GM23248 (cell line): ENCODE measurements around the gene DYNC2H1. TPM values are rescaled to one million over a fixed set of nuclear protein-coding genes. Genes with fewer than 3 reads are reported as not detected.

Experiments used
- DNase-seq: peaks from one replicate; pipeline ENCODE4 v3.0.0-alpha.2; 2015
- H2AFZ ChIP-seq: fragments of 200-600 bp; sonication (generic); 2 replicates; pipeline ENCODE4 v1.6.1; 2016; ENCODE audit warnings: antibody characterized with exemption
- H3F3A ChIP-seq: fragments of 200-600 bp; sonication (generic); 2 replicates; pipeline ENCODE4 v1.6.1; 2016; ENCODE audit warnings: mild to moderate bottlenecking, antibody characterized with exemption, mixed run types; ENCODE audit not compliant: insufficient read depth
- H3K27ac ChIP-seq: fragments of 200-600 bp; sonication (generic); 2 replicates; pipeline ENCODE4 v1.5.1; 2016; ENCODE audit warnings: mild to moderate bottlenecking
- H3K27me3 ChIP-seq: fragments of 200-600 bp; sonication (generic); replicated peaks from 2 replicates; pipeline ENCODE4 v1.6.1; 2016; ENCODE audit warnings: mild to moderate bottlenecking; ENCODE audit not compliant: insufficient read depth
- H3K36me3 ChIP-seq: fragments of 200-600 bp; sonication (generic); 2 replicates; pipeline ENCODE4 v1.6.1; 2016; ENCODE audit warnings: low read depth, mild to moderate bottlenecking
- H3K4me1 ChIP-seq: fragments of 200-600 bp; sonication (generic); 2 replicates; pipeline ENCODE4 v1.6.1; 2016; ENCODE audit warnings: mild to moderate bottlenecking; ENCODE audit not compliant: insufficient read depth
- H3K4me2 ChIP-seq: fragments of 200-600 bp; sonication (generic); one replicate; pipeline ENCODE4 v1.6.1; 2016; ENCODE audit warnings: mild to moderate bottlenecking; ENCODE audit not compliant: unreplicated experiment
- H3K4me3 ChIP-seq: fragments of 200-600 bp; sonication (generic); 2 replicates; pipeline ENCODE4 v1.5.1; 2016; ENCODE audit warnings: mild to moderate bottlenecking
- H3K79me2 ChIP-seq: fragments of 200-600 bp; sonication (generic); 2 replicates; pipeline ENCODE4 v1.6.1; 2016; ENCODE audit warnings: mild to moderate bottlenecking; ENCODE audit not compliant: insufficient read depth
- H3K9ac ChIP-seq: fragments of 200-600 bp; sonication (generic); 2 replicates; pipeline ENCODE4 v1.6.1; 2016; ENCODE audit warnings: mild to moderate bottlenecking
- H3K9me2 ChIP-seq: fragments of 200-600 bp; sonication (generic); 2 replicates; pipeline ENCODE4 v1.6.1; 2016; ENCODE audit warnings: mixed run types, mild to moderate bottlenecking, moderate library complexity; ENCODE audit not compliant: insufficient read depth
- H3K9me3 ChIP-seq: fragments of 200-600 bp; sonication (generic); one replicate; pipeline ENCODE4 v1.6.1; 2017; ENCODE audit warnings: low read depth
- H4K20me1 ChIP-seq: fragments of 200-600 bp; sonication (generic); 2 replicates; pipeline ENCODE4 v1.6.0; 2016; ENCODE audit not compliant: insufficient read depth
- EZH2 ChIP-seq: fragments of 200-600 bp; sonication (generic); IDR thresholded peaks from 2 replicates; pipeline ENCODE4 v1.6.1; 2018; ENCODE audit warnings: antibody characterized with exemption, mild to moderate bottlenecking; ENCODE audit not compliant: insufficient read depth, poor library complexity, severe bottlenecking
- EZH2phosphoT487 ChIP-seq: fragments of 200-600 bp; sonication (generic); IDR thresholded peaks from 2 replicates; pipeline ENCODE4 v1.6.1; 2018; ENCODE audit warnings: antibody characterized with exemption, moderate library complexity, mild to moderate bottlenecking, low read depth; ENCODE audit not compliant: insufficient read depth
- WGBS, 2 experiments: methylation state at CpG; one replicate each; pipeline ENCODE4 v1.1.6; 2015 to 2017; ENCODE audit warnings: low lambda C conversion rate in 2 of 2, low coverage in 1 of 2; ENCODE audit errors: missing lambda C conversion rate in 2 of 2; 5-methylcytosine and 5-hydroxymethylcytosine counted together
- in situ Hi-C: fragments of 300-500 bp; cut with MboI; formaldehyde crosslinking; loops from 2 replicates; pipeline ENCODE4 v1.15.0; 2020
- polyA plus RNA-seq: library from polyadenylated mRNA; unstranded; fragments of >200 nt; fragmentation: Nextera tagmentation; extraction: Ambion mirVana; gene quantifications from 2 replicates; pipeline ENCODE4 v1.2.1, GENCODE V29; 2016
- total RNA-seq: library from RNA; depleted of rRNA; stranded (reverse); fragments of >200 nt; shearing (Covaris generic); gene quantifications from 2 replicates; pipeline ENCODE4 v1.2.3, GENCODE V29; 2014

Gene DYNC2H1
- total and polyA plus RNA-seq, 2 experiments from 2014 or later: 9.3 to 27.0 TPM

DNA sequence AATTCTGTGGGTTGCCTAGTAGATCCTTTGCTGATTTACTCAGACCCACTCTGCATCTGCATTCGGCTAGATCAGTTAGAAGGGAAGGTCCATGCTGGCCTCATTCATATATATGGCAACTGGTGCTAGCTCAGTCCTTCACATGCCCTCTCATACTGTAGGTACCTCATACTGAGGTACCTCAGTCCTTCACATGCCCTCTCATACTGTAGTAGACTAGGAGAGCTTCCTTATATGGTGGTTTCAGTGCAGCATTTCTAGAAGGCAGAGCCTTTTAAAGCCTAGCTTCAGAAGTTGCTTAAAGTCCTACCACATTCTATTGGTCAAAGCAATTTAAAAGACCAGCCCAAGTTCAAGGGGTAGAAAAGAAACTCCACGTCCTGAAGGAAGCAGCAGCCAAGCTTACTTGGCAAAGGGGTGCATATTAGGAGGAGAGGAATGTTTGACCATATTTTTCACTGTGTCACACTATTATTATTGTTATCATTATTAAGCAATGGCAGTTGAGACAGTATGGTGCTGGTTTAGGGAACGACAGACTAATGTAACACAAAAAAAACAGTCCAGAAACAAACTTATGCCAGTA, 356.4 kb downstream of the DYNC2H1 start:
- TF ChIP-seq EZH2phosphoT487: no peak
- Histone ChIP-seq H3K27ac (no peak overlapping the region), H2AFZ (no peak overlapping the region), H3F3A (no peaks in the 10 kb centered on the region), H3K4me1 (no peaks in the 10 kb centered on the region), H3K4me2 (no peak overlapping the region), H3K36me3 (no peaks in the 10 kb centered on the region), H3K9me2 (no peaks in the 10 kb centered on the region), H3K9ac (no peak overlapping the region), H3K4me3 (no peak overlapping the region), H4K20me1 (no peaks in the 10 kb centered on the region), H3K27me3 (no peaks in the 10 kb centered on the region), H3K9me3 (no peaks in the 10 kb centered on the region), H3K79me2 (no peaks in the 10 kb centered on the region)
- WGBS, 2 experiments: 47 to 48% methylated on average over 3 of the region's 3 CpGs
- in situ Hi-C loops: no loop called here
- DNase-seq: peak; percentile 1

DNA sequence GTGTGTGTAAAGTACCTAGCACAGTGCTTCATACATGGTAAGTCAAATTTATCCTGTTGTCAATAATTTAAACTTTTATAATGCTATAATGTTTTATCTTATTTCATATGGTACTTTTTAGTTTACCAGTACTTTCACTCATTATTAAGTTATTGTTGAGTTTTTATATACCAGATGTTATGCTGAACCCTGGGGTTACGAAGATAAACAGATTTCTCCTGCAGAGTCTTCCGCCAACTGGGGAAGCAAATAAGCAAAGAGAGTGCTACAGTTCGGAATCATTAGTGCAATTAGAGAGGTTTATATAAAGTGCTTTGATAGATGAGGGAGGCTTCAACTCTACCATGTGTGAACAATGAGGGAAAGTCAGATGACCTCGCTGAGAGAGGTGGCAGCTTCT, 362.3 kb downstream of the DYNC2H1 start:
- in situ Hi-C loops: no loop called here
- no peaks in the 10 kb centered on the region for H3K9me3 ChIP-seq
- no peak overlapping the region for H3K4me2 ChIP-seq
- H3K4me3 ChIP-seq: no peak overlapping the region
- 98 to 99% methylated on average over 4 of the region's 4 CpGs for WGBS, 2 experiments
- H3K79me2 ChIP-seq: no peaks in the 10 kb centered on the region
- H3F3A ChIP-seq: no peaks in the 10 kb centered on the region
- H3K4me1 ChIP-seq: no peaks in the 10 kb centered on the region
- no peaks in the 10 kb centered on the region for H3K36me3 ChIP-seq
- H3K9ac ChIP-seq: no peak overlapping the region
- TF ChIP-seq EZH2phosphoT487 (no peak), EZH2 (no peak)
- no peaks in the 10 kb centered on the region for H4K20me1 ChIP-seq
- no peaks in the 10 kb centered on the region for H3K9me2 ChIP-seq
- H2AFZ ChIP-seq: no peak overlapping the region
- H3K27ac ChIP-seq: no peak overlapping the region
- no peak for DNase-seq
- no peaks in the 10 kb centered on the region for H3K27me3 ChIP-seq

- Histone ChIP-seq H4K20me1 (no peaks in the 10 kb centered on the region), H3K79me2 (no peaks in the 10 kb centered on the region), H3K4me3 (no peak overlapping the region), H3K9ac (no peak overlapping the region), H3K4me1 (no peaks in the 10 kb centered on the region), H3K4me2 (no peak overlapping the region), H3F3A (no peaks in the 10 kb centered on the region), H3K27me3 (no peaks in the 10 kb centered on the region), H3K36me3 (no peaks in the 10 kb centered on the region), H3K9me3 (no peaks in the 10 kb centered on the region), H3K27ac (no peak overlapping the region), H2AFZ (no peak overlapping the region), H3K9me2 (no peaks in the 10 kb centered on the region)
- WGBS, 2 experiments: 71 to 75% methylated on average over 2 of the region's 2 CpGs
- in situ Hi-C loops: no loop called here
- no peak for DNase-seq
- TF ChIP-seq EZH2phosphoT487 (no peak), EZH2 (no peak)
These were observed 367.6 kb downstream of the DYNC2H1 start for GRCh38 chr11:103476874-103477273.

GRCh38 chr11:103480421-103480820, 371.2 kb downstream of the DYNC2H1 start:
- Histone ChIP-seq H3K79me2 (no peaks in the 10 kb centered on the region), H4K20me1 (no peaks in the 10 kb centered on the region), H3K9me3 (no peaks in the 10 kb centered on the region), H3K9me2 (no peaks in the 10 kb centered on the region), H3K4me2 (no peak overlapping the region), H3K27ac (no peak overlapping the region), H3K27me3 (no peaks in the 10 kb centered on the region), H3K4me1 (no peaks in the 10 kb centered on the region), H2AFZ (no peak overlapping the region), H3K9ac (no peak overlapping the region), H3K4me3 (no peak overlapping the region), H3K36me3 (no peaks in the 10 kb centered on the region), H3F3A (no peaks in the 10 kb centered on the region)
- in situ Hi-C loops: no loop called here
- 86 to 88% methylated on average over 4 of the region's 4 CpGs for WGBS, 2 experiments
- DNase-seq: no peak
- TF ChIP-seq EZH2phosphoT487 (no peak), EZH2 (no peak)

- Histone ChIP-seq H3K9me3 (no peaks in the 10 kb centered on the region), H3K36me3 (no peaks in the 10 kb centered on the region), H3K4me1 (no peaks in the 10 kb centered on the region), H2AFZ (no peak overlapping the region), H4K20me1 (no peaks in the 10 kb centered on the region), H3K9ac (no peak overlapping the region), H3F3A (no peaks in the 10 kb centered on the region), H3K27ac (no peak overlapping the region), H3K4me3 (no peak overlapping the region), H3K9me2 (no peaks in the 10 kb centered on the region), H3K27me3 (no peaks in the 10 kb centered on the region), H3K4me2 (no peak overlapping the region), H3K79me2 (no peaks in the 10 kb centered on the region)
- DNase-seq: no peak
- in situ Hi-C loops: no loop called here
- no peak for TF ChIP-seq EZH2phosphoT487
- TF ChIP-seq EZH2: no peak
These were observed 374.8 kb downstream of the DYNC2H1 start for GRCh38 chr11:103483996-103484395.
